ENCODE measurements around the gene OTOG.

Gene OTOG

GRCh38 chr11:17504330-17505107 is 42.5 kb upstream of the OTOG start:
- in situ Hi-C loops (cut with MboI; ENCODE audit: low sequenced_read_pairs, unreplicated experiment) = loop anchor here (5.0 to 10.0 kb wide), 2 partner anchors 112 to 270 kb away; no protein-coding TSS in a partner anchor
- DNase-seq (ENCODE audit: low spot score) = peak; percentile 83
- TF ChIP-seq CTCF (IDR thresholded peaks at IDR 0.05; ENCODE audit: borderline replicate concordance, control extremely low read depth, extremely low read depth, insufficient read depth, missing control alignments) = peak; percentile 81

GRCh38 chr11:17505146-17505545 is 41.9 kb upstream of the OTOG start:
- TF ChIP-seq CTCF (IDR thresholded peaks at IDR 0.05; ENCODE audit: borderline replicate concordance, control extremely low read depth, extremely low read depth, insufficient read depth, missing control alignments) = no peak
- in situ Hi-C loops (cut with MboI; ENCODE audit: low sequenced_read_pairs, unreplicated experiment) = loop anchor here (10.0 kb wide), 1 partner anchor 270 kb away; no protein-coding TSS in a partner anchor

GRCh38 chr11:17506314-17506713 is 40.7 kb upstream of the OTOG start:
- no peak for DNase-seq (ENCODE audit: low spot score)
- in situ Hi-C loops (cut with MboI; ENCODE audit: low sequenced_read_pairs, unreplicated experiment) = loop anchor here (10.0 kb wide), 1 partner anchor 272 kb away; no protein-coding TSS in a partner anchor
- no peak for TF ChIP-seq CTCF (IDR thresholded peaks at IDR 0.05; ENCODE audit: borderline replicate concordance, control extremely low read depth, extremely low read depth, insufficient read depth, missing control alignments)

More at GRCh38 chr11:17505146-17505545, 41.9 kb upstream of the OTOG start:
- DNase-seq (ENCODE audit: low spot score) = no peak

- in situ Hi-C loops (cut with MboI; ENCODE audit: low sequenced_read_pairs, unreplicated experiment) = loop anchor here (10.0 kb wide), 1 partner anchor 272 kb away; no protein-coding TSS in a partner anchor
- no peak for TF ChIP-seq CTCF (IDR thresholded peaks at IDR 0.05; ENCODE audit: borderline replicate concordance, control extremely low read depth, extremely low read depth, insufficient read depth, missing control alignments)
- DNase-seq (ENCODE audit: low spot score) = peak; percentile 62
These were observed 40.1 kb upstream of the OTOG start for GRCh38 chr11:17506942-17507341.

- in situ Hi-C loops (cut with MboI; ENCODE audit: low sequenced_read_pairs, unreplicated experiment) = loop anchor here (10.0 kb wide), 1 partner anchor 273 kb away; no protein-coding TSS in a partner anchor
- no peak for TF ChIP-seq CTCF (IDR thresholded peaks at IDR 0.05; ENCODE audit: borderline replicate concordance, control extremely low read depth, extremely low read depth, insufficient read depth, missing control alignments)
- no peak for DNase-seq (ENCODE audit: low spot score)
These were observed 39.3 kb upstream of the OTOG start for GRCh38 chr11:17507773-17508172.

GRCh38 chr11:17508306-17508705 is 38.8 kb upstream of the OTOG start:
- in situ Hi-C loops (cut with MboI; ENCODE audit: low sequenced_read_pairs, unreplicated experiment) = loop anchor here (10.0 kb wide), 1 partner anchor 274 kb away; no protein-coding TSS in a partner anchor
- no peak for TF ChIP-seq CTCF (IDR thresholded peaks at IDR 0.05; ENCODE audit: borderline replicate concordance, control extremely low read depth, extremely low read depth, insufficient read depth, missing control alignments)
- no peak for DNase-seq (ENCODE audit: low spot score)
